Small intestine (tissue), 7 donors: ENCODE data around the gene RPS27. TPM values are rescaled to one million over a fixed set of nuclear protein-coding genes. Genes with fewer than 3 reads are reported as not detected.
"Not testable (repeated sequence)": the region's sequence is repeated elsewhere in the genome, so short reads cannot be mapped to it uniquely, and the experiment has no call there.

Source experiments
- DNase-seq, 2 donors: peaks; one replicate each; pipeline versions ENCODE4 v3.0.0 to v3.0.0-alpha.2; 2013
- FAIRE-seq: peaks from 2 replicates; lab custom pipeline; 2012; peaks lifted over from hg19 to GRCh38; lab: Jason Lieb, UNC
- H3K27ac ChIP-seq, 3 donors: one replicate each; pipeline ENCODE4 v1.5.1; 2013; ENCODE audit warnings: low read length in 2 of 3, mild to moderate bottlenecking in 2 of 3, control low read depth in 1 of 3, inconsistent platforms in 1 of 3, low read depth in 1 of 3, moderate library complexity in 1 of 3
- H3K27me3 ChIP-seq, 3 donors: one replicate each; pipeline ENCODE4 v1.6.1; 2013; ENCODE audit warnings: low read length in 3 of 3, inconsistent platforms in 1 of 3; ENCODE audit not compliant: control insufficient read depth in 3 of 3, insufficient read depth in 3 of 3
- H3K36me3 ChIP-seq, 3 donors: one replicate each; pipeline ENCODE4 v1.6.1; 2013; ENCODE audit warnings: low read length in 3 of 3, inconsistent platforms in 1 of 3, low read depth in 1 of 3, mild to moderate bottlenecking in 1 of 3, moderate library complexity in 1 of 3; ENCODE audit not compliant: control insufficient read depth in 3 of 3, insufficient read depth in 2 of 3
- H3K4me1 ChIP-seq, 3 donors: one replicate each; pipeline ENCODE4 v1.6.1; 2013; ENCODE audit warnings: low read length in 2 of 3, inconsistent platforms in 1 of 3, low read depth in 1 of 3, mild to moderate bottlenecking in 1 of 3, moderate library complexity in 1 of 3; ENCODE audit not compliant: control insufficient read depth in 3 of 3, insufficient read depth in 2 of 3
- H3K4me3 ChIP-seq, 3 donors: one replicate each; pipeline ENCODE4 v1.5.1; 2013; ENCODE audit warnings: low read length in 3 of 3, control low read depth in 1 of 3, inconsistent platforms in 1 of 3, low read depth in 1 of 3, mild to moderate bottlenecking in 1 of 3, moderate library complexity in 1 of 3
- H3K9me3 ChIP-seq, 2 donors: one replicate each; pipeline ENCODE4 v1.6.1; 2013; ENCODE audit warnings: low read depth in 1 of 2, low read length in 1 of 2; ENCODE audit not compliant: control insufficient read depth in 2 of 2, insufficient read depth in 1 of 2
- WGBS, 3 donors: extraction: QIAGEN DNeasy Blood & Tissue Kit; methylation state at CpG; one replicate each; pipeline ENCODE4 v1.1.7; 2013; 5-methylcytosine and 5-hydroxymethylcytosine counted together
- polyA plus RNA-seq, 4 donors: library from polyadenylated mRNA; stranded (reverse) in 3 of 4; unstranded in 1 of 4; fragments of 200-250 nt in 3 of 4; fragments of 120-200 nt in 1 of 4; gene quantifications; one replicate each; pipeline versions ENCODE4 v1.2.1 to v1.2.3, GENCODE V29; 2013
- donor health status: healthy with polysubstance abuse.
- donor health status: control.
- donor health status: control.
- donor health status: Bipolar disorder and iron deficiency.
- donor health status: healthy.

Gene RPS27
- polyA plus RNA-seq, 4 donors, result 6,335 to 13,657 (median 9,525) TPM

DNA sequence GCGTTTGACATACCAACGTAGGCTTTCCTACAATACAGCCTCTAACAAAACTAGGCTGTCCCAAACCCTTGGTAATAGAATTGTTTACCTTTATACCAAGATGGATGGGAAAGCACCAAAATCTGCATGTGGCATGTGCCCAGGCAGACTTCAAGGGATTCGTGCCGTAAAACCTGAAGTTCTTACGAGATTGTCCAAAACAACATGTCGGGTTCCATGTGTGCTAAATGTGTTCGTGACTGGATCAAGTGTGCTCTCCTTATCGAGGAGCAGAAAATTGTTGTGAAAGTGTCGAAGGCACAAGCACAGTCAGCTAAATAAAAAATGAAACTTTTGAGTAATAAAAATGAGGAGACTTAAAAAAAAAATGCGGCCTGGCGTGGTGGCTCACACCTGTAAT, 5.1 kb downstream of the RPS27 start:
- Histone ChIP-seq H3K36me3 (peaks cover 0 to 33% (median 11%) of the 10 kb centered on the region in 3 donors), H3K4me3 (no peak overlapping the region), H3K27me3 (no peaks in the 10 kb centered on the region), H3K9me3 (no peaks in the 10 kb centered on the region), H3K27ac (no peak overlapping the region), H3K4me1 (peaks cover 0 to 14% (median 4%) of the 10 kb centered on the region in 3 donors)
- 93 to 98% (median 96%) methylated on average over 11 of the region's 11 CpGs for WGBS, 3 donors
- no peak for FAIRE-seq
- DNase-seq, result no peak

DNA sequence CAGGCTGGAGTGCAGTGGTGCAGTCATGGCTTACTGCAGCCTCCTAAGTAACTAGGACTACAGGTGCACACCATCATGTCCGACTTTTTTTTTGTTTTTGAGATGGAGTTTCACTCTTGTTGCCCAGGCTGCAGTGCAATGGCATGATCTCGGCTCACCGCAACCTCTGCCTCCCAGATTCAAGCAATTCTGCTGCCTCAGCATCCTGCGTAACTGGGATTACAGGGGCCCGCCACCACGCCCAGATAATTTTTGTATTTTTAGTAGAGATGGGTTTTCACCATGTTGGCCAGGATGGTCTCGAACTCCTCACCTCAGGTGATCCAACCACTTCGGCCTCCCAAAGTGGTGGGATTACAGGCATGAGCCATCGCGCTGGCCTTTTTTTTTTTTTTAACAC, 6.3 kb downstream of the RPS27 start:
- not testable (repeated sequence) for H3K9me3 ChIP-seq, H3K27ac ChIP-seq, DNase-seq, FAIRE-seq, H3K27me3 ChIP-seq, H3K4me3 ChIP-seq
- Histone ChIP-seq H3K4me1 (peaks cover 0 to 11% (median 4%) of the 10 kb centered on the region in 3 donors), H3K36me3 (peaks cover 0 to 33% (median 11%) of the 10 kb centered on the region in 3 donors)
- 94 to 96% (median 94%) methylated on average over 10 of the region's 10 CpGs for WGBS, 3 donors

DNA sequence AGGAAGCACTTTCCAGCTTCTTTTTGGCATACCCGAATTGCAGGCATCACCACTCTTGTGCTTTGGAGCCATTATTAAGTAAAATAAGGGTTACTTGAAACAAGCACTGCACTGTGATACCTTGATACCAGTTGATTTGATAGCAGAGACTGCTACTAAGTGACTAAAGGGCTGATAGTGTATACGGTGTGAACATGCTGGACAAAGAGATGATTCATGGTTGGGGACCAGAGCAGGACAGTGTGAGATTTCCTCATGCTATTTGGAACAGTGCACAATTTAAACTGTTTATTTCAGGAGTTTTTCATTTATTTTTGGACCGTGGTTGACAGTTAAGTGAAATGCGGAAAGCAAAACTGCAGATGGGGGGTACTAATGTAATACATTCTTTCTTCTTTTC, 9.9 kb downstream of the RPS27 start:
- no peaks in the 10 kb centered on the region for H3K9me3 ChIP-seq
- FAIRE-seq (no peak), DNase-seq (no peak)
- 77 to 81% (median 80%) methylated on average over 4 of the region's 4 CpGs for WGBS, 3 donors
- H3K27me3 ChIP-seq, result no peaks in the 10 kb centered on the region
- no peak overlapping the region for H3K27ac ChIP-seq
- no peaks in the 10 kb centered on the region for H3K4me1 ChIP-seq
- H3K36me3 ChIP-seq, result peaks cover 0 to 2% (median 1%) of the 10 kb centered on the region in 3 donors
- no peak overlapping the region for H3K4me3 ChIP-seq

DNA sequence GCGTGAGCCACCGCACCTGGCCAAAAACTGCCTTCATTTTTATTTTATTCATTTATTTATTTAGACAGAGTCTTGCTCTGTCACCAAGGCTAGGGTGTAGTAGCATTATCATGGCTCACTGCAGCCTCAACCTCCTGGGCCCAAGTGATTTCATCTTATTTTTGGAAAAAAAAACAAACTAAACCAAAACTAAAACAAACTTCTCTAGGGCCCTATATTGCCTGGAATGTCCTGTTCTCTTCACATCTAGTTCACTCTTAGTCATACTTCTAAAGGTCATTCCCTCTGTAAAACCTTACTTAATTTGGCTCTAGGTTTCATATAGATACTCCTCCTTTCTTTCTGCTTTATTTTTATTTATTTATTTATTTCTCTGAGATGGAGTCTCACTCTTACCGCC, 15.6 kb downstream of the RPS27 start:
- Histone ChIP-seq H3K9me3 (no peaks in the 10 kb centered on the region), H3K27me3 (no peaks in the 10 kb centered on the region), H3K4me3 (no peak overlapping the region), H3K36me3 (no peaks in the 10 kb centered on the region), H3K4me1 (no peaks in the 10 kb centered on the region), H3K27ac (no peak overlapping the region)
- WGBS, 3 donors, result 89 to 98% (median 97%) methylated on average over 3 of the region's 3 CpGs
- DNase-seq (no peak), FAIRE-seq (no peak)

DNA sequence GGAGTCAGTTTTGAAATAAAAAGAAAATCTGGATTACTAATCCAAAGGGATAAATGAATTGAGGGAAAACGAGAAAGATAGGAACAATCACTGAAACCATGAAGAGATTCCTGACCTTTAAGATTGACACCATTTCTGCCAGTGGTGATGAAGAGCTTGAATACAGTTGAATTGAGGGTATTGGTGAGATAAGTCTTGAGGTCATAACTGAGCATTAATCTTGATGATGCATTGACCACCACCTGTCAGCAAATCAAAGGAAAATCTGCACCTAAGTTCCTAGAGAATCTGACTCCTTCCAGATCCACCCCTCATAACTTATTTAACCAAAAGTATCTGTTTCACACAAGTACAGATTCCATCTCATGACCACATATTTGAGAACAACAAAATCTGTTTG, 21.6 kb downstream of the RPS27 start:
- H3K36me3 ChIP-seq, result no peaks in the 10 kb centered on the region
- H3K4me1 ChIP-seq, result no peaks in the 10 kb centered on the region
- no peak overlapping the region for H3K4me3 ChIP-seq
- no peaks in the 10 kb centered on the region for H3K27me3 ChIP-seq
- no peak for FAIRE-seq
- no peak overlapping the region for H3K27ac ChIP-seq
- 61 to 83% (median 70%) methylated on average over 1 of the region's 1 CpG for WGBS, 3 donors
- no peaks in the 10 kb centered on the region for H3K9me3 ChIP-seq
- no peak for DNase-seq

DNA sequence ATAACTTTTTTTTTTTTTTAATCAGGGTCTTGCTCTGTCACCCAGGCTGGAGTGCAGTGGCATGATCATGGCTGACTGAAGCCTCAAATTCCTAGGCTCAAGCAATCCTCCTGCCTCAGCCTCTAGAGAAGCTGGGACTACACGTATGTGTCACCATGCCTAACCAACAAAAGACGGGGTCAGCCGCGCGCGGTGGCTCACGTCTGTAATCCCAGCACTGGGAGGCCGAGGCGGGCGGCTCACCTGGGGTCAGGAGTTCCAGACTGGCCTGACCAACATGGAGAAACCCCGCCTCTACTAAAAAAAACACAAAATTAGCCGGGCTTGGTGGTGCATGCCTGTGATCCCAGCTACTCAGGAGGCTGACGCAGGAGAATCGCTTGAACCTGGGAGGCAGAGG, 22.0 kb downstream of the RPS27 start:
- 95 to 97% (median 95%) methylated on average over 14 of the region's 14 CpGs for WGBS, 3 donors
- H3K9me3 ChIP-seq, DNase-seq, H3K36me3 ChIP-seq, H3K27ac ChIP-seq, H3K4me3 ChIP-seq, H3K4me1 ChIP-seq, H3K27me3 ChIP-seq, FAIRE-seq: not testable (repeated sequence)

DNA sequence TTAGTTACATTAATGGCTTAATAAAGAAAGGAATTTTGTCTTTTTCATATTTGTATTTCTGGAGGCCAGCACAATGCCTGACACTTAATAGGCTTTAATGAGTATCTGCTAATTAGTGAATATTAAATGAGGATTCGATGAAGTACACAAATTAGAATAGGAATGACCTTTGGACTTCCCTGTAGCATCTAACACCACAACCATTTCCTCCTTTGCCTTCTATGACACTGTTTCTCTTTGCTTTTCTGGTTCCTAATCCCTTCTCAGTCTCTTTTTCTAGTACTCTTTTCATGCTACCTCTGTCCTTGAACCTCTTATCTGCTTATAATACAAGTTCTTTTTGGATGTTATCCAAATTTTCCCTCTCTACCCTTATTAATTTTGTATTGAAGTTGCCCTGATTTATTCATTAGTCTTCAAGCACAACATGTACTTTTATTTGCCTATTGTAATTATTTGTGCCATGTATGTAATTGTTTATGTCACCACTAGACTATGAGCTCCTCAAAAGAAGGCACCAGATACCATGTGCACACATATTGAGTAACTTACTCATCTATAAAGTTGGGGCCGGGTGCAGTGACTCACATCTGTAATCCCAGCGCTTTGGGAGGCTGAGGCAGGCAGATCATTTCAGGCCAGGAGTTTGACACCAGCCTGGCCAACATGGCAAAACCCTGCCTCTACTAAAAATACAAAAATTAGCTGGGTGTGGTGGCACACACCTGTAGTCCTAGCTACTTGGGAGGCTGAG, 23.8 kb downstream of the RPS27 start:
- H3K9me3 ChIP-seq, result no peaks in the 10 kb centered on the region
- no peak for FAIRE-seq
- H3K36me3 ChIP-seq, result no peaks in the 10 kb centered on the region
- H3K27ac ChIP-seq, result no peak overlapping the region
- no peak overlapping the region for H3K4me3 ChIP-seq
- no peaks in the 10 kb centered on the region for H3K27me3 ChIP-seq
- H3K4me1 ChIP-seq, result no peaks in the 10 kb centered on the region
- DNase-seq, result peak in 1 of 2 donors; percentile 50
- whole genome bisulfite sequencing, 3 donors, result 28 to 66% (median 55%) methylated on average over 3 of the region's 3 CpGs

DNA sequence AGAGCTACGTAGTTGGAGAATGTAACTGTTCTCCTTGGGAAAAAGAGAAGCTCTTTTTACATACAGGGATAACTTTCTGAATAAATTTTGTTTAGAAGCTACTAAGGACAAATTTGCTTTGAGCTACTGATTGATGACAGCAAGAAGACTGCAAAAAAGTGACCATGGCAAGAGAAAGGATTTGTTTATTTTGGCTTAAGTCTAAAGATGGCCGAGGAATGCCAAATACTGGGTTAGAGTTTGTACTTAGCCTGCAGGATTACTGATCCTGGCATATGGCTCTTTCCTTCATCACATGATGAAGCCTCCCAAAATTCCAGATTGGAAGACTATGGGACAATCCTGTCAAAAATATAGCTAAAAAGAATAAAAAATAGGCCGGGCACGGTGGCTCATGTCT, 28.7 kb downstream of the RPS27 start:
- no peak for FAIRE-seq
- WGBS, 3 donors, result 79 to 81% (median 80%) methylated on average over 4 of the region's 4 CpGs

DNA sequence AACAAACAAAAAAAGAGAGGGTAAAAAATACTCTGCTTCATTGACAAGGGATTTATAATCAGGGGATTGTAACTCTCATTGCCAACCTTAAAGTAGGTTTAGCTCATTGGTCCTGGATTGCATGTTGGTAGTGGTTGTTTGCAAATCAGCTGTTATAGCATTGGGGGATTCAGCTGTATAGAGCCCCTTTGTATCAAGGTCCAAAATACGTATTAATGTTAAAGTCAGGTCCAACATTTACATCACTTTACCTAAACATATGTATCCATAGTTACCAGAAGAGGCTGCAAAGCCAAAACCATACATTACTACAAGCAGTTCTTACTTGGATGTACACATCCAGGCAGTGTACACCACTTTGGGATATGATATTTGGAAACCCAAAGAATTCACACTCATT, 29.4 kb downstream of the RPS27 start:
- H3K4me3 ChIP-seq, result no peak overlapping the region
- 79 to 92% (median 88%) methylated on average over 1 of the region's 1 CpG for WGBS, 3 donors
- no peaks in the 10 kb centered on the region for H3K27me3 ChIP-seq
- H3K36me3 ChIP-seq, result no peaks in the 10 kb centered on the region
- no peaks in the 10 kb centered on the region for H3K4me1 ChIP-seq
- DNase-seq (no peak), FAIRE-seq (no peak)
- H3K9me3 ChIP-seq, result no peaks in the 10 kb centered on the region
- H3K27ac ChIP-seq, result no peak overlapping the region

More for the DNA sequence above, 28.7 kb downstream of the RPS27 start:
- no peaks in the 10 kb centered on the region for H3K4me1 ChIP-seq
- no peak overlapping the region for H3K27ac ChIP-seq
- no peaks in the 10 kb centered on the region for H3K36me3 ChIP-seq
- no peaks in the 10 kb centered on the region for H3K27me3 ChIP-seq
- no peak overlapping the region for H3K4me3 ChIP-seq
- no peak for DNase-seq
- no peaks in the 10 kb centered on the region for H3K9me3 ChIP-seq
